Epithelial cell of proximal tubule (primary cell): ENCODE measurements around the gene APOL6. TPM values are rescaled to one million over a fixed set of nuclear protein-coding genes. Genes with fewer than 3 reads are reported as not detected.

Experiments used
- DNase-seq: peaks from one replicate; pipeline ENCODE4 v3.0.0-alpha.2; 2011; ENCODE audit warnings: low read depth
- H3K4me3 ChIP-seq: 2 replicates; pipeline ENCODE4 v1.5.1; 2011; ENCODE audit warnings: low read depth, mild to moderate bottlenecking, low read length
- CTCF ChIP-seq: conservative IDR thresholded peaks from 2 replicates; pipeline ENCODE4 v1.5.1; 2012; ENCODE audit warnings: low read depth, mild to moderate bottlenecking, low read length
- total RNA-seq: library from RNA; depleted of rRNA; stranded (reverse); fragments of >200 nt; gene quantifications from 2 replicates; pipeline ENCODE4 v1.2.3, GENCODE V29; 2015

APOL6 gene
- total RNA-seq, 1 donor from 2014 or later, result 6.5 TPM

DNA sequence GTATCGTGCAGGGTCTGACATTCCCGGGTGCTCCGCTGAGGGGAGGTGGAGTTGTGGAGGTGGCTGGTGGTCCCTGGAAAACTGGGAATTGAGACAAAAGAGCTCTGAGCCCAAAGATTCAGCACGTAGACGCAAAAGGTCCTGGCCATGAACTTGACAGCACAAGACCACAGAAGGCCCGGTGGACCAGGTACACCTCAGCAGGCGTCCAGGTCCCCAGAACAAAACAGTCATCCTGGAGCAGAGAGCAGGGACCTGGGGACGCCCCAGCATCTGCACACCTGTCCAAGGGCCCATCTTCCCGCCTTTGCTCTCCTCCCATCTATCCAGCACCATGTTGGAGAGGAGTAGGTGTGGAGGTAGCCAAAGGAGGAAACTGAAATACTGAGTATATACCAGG is 17.4 kb upstream of the APOL6 start:
- DNase-seq, result no peak
- no peak for TF ChIP-seq CTCF
- no peak overlapping the region for H3K4me3 ChIP-seq

GRCh38 chr22:35631597-35631996 is 16.6 kb upstream of the APOL6 start:
- H3K4me3 ChIP-seq, result no peak overlapping the region
- DNase-seq, result no peak
- TF ChIP-seq CTCF, result peak; percentile 84

GRCh38 chr22:35632935-35633334 is 15.3 kb upstream of the APOL6 start:
- H3K4me3 ChIP-seq, result no peak overlapping the region
- no peak for DNase-seq
- TF ChIP-seq CTCF, result no peak

DNA sequence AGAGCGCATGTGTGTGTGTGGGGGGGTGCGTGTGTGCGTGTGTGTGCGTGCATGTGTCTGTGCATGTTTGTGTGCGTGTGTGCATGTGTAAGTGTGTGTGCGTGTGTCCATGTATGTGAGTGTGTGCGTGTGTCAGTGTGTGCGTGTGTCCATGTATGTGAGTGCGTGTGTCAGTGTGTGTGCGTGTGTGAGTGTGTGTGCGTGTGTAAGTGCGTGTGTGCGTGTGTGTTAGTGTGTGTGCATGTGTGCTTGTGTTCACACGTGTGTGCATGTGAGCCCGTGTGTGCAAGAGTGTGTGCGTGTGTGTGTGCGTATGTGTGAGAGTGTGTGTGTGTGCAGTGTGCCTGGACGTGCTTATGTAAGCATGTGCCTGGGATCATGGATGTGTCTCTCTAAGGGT is 14.7 kb upstream of the APOL6 start:
- DNase-seq, result no peak
- H3K4me3 ChIP-seq, result no peak overlapping the region
- TF ChIP-seq CTCF, result no peak

DNA sequence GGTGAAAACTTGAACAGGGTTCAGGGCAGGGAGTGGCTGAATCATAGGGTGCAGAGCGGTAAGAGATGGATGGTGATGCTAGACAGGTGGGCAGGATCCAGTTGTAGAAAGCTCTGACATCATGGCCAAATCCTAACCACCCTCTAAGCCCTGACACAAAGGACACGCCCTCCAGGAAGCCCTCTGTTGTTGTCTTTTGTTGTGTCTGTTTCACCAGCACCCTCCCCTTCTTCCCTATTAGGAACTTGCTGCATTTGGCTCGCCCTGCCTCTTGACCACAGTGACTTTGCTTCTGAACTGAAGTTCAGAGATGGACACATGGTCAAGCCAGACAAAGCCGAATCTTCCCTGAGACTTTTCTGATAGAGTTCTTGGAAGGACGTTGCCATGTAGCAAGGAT is 14.2 kb upstream of the APOL6 start:
- no peak for TF ChIP-seq CTCF
- H3K4me3 ChIP-seq, result no peak overlapping the region
- no peak for DNase-seq

DNA sequence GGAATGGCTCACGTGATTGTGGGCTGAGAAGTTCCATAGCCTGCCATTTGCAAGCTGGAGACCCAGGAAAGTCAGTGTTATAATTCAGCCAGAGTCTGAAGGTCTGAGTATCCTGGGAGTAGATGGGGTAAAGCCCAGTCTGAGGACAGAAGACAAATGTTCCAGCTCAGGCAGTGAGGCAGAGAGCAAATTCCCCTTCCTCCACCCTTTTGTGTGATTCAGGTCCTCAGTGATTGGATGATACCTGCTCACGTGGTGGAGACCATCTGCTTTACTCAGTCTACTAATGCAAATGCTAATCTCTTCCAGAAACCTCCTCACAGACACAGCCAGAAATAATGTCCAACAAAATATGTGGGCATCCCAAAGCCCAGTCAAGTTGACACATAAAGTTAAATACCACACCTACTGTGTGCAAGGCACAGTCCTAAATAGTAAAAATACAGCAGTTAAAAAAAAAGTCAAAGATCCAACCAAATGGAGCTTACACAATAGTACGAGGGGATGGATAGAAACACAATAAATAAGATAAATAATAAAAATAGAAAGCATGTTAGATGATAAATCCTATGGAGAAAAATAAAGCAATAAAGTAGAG is 13.2 kb upstream of the APOL6 start:
- no peak overlapping the region for H3K4me3 ChIP-seq
- no peak for DNase-seq

More for the DNA sequence above, 13.2 kb upstream of the APOL6 start:
- TF ChIP-seq CTCF, result no peak
